Astrocyte (in vitro differentiated cells and primary cell): ENCODE data around the gene FYN.

Experiments
- EZH2 ChIP-seq: IDR thresholded peaks from 2 replicates; pipeline ENCODE4 v1.6.1; 2012; ENCODE audit warnings: mild to moderate bottlenecking, low read length, inconsistent platforms; ENCODE audit not compliant: insufficient read depth
- TF ChIP-seq, protein P1 (sequence below): IDR thresholded peaks from 2 replicates; pipeline ENCODE4 v1.5.1; 2011; ENCODE audit warnings: low read depth, mild to moderate bottlenecking, inconsistent platforms, low read length, moderate library complexity; ENCODE audit not compliant: insufficient read depth

DNA sequence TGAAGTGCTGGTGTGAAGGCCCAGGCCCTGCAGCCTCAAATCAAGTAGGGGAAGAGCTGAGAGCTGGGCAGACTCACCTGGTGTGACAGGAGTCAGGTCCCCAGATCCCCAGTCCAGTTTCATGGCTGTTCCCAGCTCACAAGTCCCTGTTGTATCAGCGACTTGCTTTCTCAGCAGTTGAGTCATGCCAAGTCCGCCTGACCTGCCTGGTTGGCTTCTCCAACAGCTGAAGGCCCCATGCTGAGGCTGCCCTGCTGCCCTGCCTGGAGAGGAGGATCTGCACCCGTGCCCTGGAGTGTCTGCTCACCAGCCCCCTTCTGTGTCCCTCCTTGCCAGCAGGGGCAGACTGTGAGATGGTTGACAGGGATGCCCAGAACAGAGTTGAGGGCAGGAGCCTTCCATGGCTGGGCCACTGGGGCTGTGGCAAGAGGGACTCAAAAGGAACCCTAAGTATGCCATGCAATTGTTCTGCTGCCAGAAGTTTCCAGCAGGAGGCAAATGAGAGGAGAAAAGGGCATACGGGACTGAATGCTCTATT, 228.3 kb downstream of the FYN start:
- TF ChIP-seq, protein P1, sequence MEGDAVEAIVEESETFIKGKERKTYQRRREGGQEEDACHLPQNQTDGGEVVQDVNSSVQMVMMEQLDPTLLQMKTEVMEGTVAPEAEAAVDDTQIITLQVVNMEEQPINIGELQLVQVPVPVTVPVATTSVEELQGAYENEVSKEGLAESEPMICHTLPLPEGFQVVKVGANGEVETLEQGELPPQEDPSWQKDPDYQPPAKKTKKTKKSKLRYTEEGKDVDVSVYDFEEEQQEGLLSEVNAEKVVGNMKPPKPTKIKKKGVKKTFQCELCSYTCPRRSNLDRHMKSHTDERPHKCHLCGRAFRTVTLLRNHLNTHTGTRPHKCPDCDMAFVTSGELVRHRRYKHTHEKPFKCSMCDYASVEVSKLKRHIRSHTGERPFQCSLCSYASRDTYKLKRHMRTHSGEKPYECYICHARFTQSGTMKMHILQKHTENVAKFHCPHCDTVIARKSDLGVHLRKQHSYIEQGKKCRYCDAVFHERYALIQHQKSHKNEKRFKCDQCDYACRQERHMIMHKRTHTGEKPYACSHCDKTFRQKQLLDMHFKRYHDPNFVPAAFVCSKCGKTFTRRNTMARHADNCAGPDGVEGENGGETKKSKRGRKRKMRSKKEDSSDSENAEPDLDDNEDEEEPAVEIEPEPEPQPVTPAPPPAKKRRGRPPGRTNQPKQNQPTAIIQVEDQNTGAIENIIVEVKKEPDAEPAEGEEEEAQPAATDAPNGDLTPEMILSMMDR = no peak
- TF ChIP-seq EZH2 = no peak
